T-helper 2 cell treated with Interferon-gamma antibody and Interleukin-4, amounts not matched to agents 100 ng/mL and 5 ng/mL, for 36 hours (primary cell): ENCODE measurements around the gene NEDD9. TPM values are rescaled to one million over a fixed set of nuclear protein-coding genes. Genes with fewer than 3 reads are reported as not detected.

Source experiments
- intact Hi-C: fragments of 100-400 bp; cut with micrococcal nuclease; formaldehyde crosslinking; loops from one replicate; pipeline ENCODE4 v1.15.1; 2023
- total RNA-seq: library from RNA; stranded (reverse); gene quantifications from 2 replicates; pipeline ENCODE4 v1.2.3, GENCODE V29; 2022

NEDD9 gene
- total RNA-seq, 1 donor from 2014 or later: 45.9 TPM

- intact Hi-C loops: no loop called here
Observed at GRCh38 chr6:11152581-11152980, 79.9 kb downstream of the NEDD9 start.

- intact Hi-C loops: no loop called here
Observed at GRCh38 chr6:11151488-11151887, 81.0 kb downstream of the NEDD9 start.

DNA sequence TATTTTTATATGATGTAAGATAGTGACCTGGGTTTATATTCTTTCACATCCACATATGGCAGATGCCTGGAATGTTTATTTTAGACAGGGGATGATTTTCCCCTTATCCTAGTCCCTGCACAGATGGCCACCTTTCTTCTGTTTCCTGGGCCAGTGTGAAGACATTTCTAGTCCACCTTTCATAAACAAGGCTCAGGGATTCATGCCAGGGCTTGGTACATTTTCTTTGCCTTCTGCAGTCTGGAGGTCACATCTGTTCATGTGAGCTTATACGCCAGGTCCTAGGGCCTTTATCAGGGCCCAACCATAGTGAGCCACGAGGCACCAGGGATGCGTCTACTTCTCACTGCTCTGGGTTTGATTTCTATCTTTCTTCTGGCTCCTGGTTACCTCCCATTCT lies 82.9 kb downstream of the NEDD9 start:
- intact Hi-C loops: no loop called here

GRCh38 chr6:11146117-11146826 lies 86.2 kb downstream of the NEDD9 start:
- intact Hi-C loops: no loop called here

- intact Hi-C loops: loop anchor here (1.0 to 5.0 kb wide), 4 partner anchors 28 to 431 kb away; partner anchors contain the start of gene SMIM13
Observed at GRCh38 chr6:11144393-11144851, 88.0 kb downstream of the NEDD9 start.

DNA sequence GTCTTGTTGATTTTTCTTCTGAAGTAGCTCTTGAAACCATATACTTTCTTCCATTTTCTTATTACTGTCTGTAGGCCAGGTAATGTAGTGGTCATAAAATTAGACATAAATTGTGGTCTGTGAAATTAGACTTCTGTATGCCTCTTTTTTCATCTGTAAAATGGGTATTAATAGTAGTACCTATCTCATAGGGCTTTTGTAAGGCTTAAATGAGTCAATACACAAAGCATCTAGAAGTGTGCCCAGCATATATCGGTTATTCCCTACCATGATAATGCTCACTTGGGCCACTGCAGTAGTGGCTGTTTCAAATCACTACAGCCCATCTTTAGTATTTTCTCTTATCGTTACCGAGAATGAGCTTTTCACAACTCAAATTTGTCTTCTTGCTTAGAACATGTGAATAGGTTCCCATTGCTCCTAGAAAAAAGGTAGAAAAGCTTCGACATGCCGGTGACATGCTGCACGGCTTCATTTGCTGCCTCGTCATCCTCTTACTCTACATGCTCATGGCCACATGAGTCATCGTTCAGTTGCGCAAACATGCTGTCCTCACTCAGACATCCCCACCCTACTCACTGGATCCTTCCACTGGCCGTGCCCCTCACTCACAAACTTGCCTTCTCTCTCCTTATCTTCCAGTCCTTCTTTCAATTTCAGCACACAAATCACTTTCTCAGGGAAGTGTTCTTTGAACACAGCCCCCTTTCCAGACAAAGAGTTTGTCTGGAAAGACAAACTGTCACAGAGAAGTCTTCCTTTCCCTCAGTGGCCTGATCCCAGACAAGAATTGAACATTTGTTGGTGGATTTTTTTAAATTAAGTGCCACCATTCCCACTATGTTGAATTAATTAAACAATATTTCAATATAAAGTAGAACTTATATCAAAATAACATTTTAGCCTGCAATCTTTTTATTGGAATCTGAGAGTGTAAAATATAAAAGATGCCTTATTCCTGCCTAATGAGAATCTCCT lies 88.8 kb downstream of the NEDD9 start:
- intact Hi-C loops: loop anchor here (1.0 to 5.0 kb wide), 4 partner anchors 29 to 432 kb away; partner anchors contain the start of gene SMIM13

DNA sequence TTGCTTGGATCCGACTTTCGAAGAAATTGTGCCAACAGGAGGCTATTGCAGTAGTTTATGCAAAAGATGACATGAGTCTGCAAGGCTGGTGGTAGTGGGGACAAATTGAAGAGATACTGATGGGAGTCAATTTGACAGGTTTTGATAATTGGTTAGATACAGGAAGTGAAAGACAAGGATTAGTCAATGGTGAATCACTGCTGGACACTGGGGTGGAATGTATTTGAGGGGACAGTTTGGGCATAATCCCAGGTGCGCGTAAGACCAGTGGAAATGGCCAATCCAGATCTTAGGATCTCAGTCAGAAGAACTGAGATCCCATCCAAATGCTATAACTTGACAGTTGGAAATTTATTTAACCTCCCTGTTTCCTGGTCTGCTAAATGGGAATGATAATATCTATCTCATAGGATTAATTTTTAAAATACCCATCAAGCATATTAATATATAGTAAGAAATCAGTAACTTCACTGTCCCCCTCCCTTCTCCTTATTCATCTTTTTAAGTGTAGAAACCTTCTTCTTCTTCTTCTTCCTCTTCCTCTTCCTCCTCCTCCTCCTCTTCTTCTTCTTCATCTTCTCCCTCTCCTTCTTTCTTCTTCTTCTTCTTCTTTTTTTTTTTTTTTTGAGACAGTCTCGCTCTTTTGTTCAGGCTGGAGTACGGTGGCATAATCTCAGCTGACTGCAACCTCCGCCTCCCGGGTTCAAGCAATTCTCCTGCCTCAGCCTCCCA lies 90.0 kb downstream of the NEDD9 start:
- intact Hi-C loops: loop anchor here (5.0 kb wide), 1 partner anchor 50 kb away; the partner anchor contains the start of gene SMIM13

DNA sequence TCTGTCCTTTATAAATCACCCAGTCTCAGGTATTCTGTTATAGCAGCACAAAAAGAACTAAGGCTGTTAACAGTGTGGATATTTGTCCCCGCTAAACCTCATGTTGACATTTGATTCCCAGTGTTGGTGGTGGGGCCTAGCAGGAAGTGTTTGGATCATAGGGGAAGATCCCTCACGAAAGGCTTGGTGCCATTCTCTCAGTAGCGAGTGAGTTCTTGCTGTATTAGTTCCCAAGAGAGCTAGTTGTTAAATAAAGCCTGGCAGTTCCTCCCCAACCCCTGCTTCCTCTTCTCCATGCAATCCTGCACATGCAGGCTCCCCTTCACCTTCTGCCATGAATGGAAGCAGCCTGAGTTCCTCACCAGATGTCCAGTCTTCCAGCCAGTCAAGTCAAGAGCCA lies 91.2 kb downstream of the NEDD9 start:
- intact Hi-C loops: loop anchor here (5.0 kb wide), 1 partner anchor 49 kb away; the partner anchor contains the start of gene SMIM13

GRCh38 chr6:11140056-11140455 lies 92.4 kb downstream of the NEDD9 start:
- intact Hi-C loops: loop anchor here (5.0 kb wide), 1 partner anchor 48 kb away; the partner anchor contains the start of gene SMIM13

GRCh38 chr6:11139051-11139960 lies 93.2 kb downstream of the NEDD9 start:
- intact Hi-C loops: no loop called here

GRCh38 chr6:11136809-11137208 lies 95.7 kb downstream of the NEDD9 start:
- intact Hi-C loops: no loop called here

Other genes with a start within 250 kb of the NEDD9 start
- gene ELOVL2, start 188.4 kb downstream of the NEDD9 start, total RNA-seq: not detected in 2 replicates
- gene SMIM13, start 138.8 kb downstream of the NEDD9 start, total RNA-seq: 9.4 and 11.9 TPM in 2 replicates
- 0.07 TPM in 1 of 2 replicates, not detected in the other for gene ERVFRD-1, start 120.9 kb downstream of the NEDD9 start, total RNA-seq